Mononuclear cell (primary cell): Measurements from ENCODE around the gene ZNF569. TPM values are rescaled to one million over a fixed set of nuclear protein-coding genes. Genes with fewer than 3 reads are reported as not detected.

Source experiments
- total RNA-seq: library from RNA; depleted of rRNA; stranded (reverse); fragments of >200 nt; gene quantifications from one replicate; pipeline ENCODE4 v1.2.3, GENCODE V29; 2012

The ZNF569 gene
- total RNA-seq, 1 donor = 6.0 TPM

Other genes with a start within 250 kb of the ZNF569 start
- gene ZNF383, start 249.2 kb downstream of the ZNF569 start, total RNA-seq = 10.3 TPM
- gene ZNF527, start 96.3 kb downstream of the ZNF569 start, total RNA-seq = 8.9 TPM
- gene ZNF570, start 1.9 kb upstream of the ZNF569 start, total RNA-seq = 13.5 TPM
- gene ZNF793, start 39.5 kb upstream of the ZNF569 start, total RNA-seq = 2.8 TPM
- 15.6 TPM for gene ZNF571, start 127.3 kb upstream of the ZNF569 start, total RNA-seq
- 7.5 TPM for gene ZNF540, start 127.4 kb upstream of the ZNF569 start, total RNA-seq
- gene ZFP30, start 188.0 kb upstream of the ZNF569 start, total RNA-seq = 6.6 TPM